Measurements from ENCODE around the gene SEMA4F.
A peak's percentile ranks its signal among the peaks of the same experiment; 100 is the strongest.

SEMA4F gene

DNA sequence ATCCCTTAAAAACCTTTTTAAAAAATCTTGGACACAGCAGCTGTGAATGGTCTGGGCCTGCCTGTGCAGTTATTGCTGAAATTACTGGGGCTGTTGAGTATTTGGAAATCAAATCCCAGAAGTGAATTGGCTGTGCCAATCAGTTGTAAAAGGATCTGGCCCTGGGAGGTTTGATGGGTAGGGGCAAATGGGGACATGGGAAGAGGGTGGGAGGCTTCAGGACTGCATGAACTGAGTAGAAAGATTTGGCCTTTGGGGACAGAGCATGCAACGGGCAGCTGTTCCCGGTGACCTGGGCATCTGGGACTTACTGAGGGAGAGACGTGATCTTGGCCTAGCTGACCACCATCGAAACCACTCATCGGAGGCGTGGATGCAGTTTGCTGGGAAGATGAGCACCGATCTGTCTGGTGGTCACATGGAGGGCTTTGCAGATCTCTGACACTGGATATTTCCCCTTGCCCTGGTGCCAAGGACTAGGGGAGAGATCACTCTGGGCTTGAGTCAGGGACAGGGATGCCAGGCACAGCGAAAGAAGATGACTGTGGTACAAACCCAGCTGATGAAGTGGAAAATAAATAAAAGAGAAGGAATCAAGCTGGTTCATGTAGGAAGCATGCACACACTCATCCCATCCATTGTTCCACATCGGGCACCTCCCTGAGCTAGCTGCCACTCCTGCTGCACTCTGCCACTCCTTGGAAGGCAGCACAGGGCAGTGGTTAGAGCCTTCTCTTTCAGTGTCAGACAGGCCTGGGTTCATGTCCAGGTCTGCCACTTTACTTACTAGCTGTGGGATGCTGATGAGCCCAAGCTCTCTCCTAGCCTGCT, 58.4 kb downstream of the SEMA4F start:
- DNase-seq (ENCODE audit: low read depth in 2 of 2), result peak in 1 of 2 donors; percentile 11
- TF ChIP-seq, protein P1, sequence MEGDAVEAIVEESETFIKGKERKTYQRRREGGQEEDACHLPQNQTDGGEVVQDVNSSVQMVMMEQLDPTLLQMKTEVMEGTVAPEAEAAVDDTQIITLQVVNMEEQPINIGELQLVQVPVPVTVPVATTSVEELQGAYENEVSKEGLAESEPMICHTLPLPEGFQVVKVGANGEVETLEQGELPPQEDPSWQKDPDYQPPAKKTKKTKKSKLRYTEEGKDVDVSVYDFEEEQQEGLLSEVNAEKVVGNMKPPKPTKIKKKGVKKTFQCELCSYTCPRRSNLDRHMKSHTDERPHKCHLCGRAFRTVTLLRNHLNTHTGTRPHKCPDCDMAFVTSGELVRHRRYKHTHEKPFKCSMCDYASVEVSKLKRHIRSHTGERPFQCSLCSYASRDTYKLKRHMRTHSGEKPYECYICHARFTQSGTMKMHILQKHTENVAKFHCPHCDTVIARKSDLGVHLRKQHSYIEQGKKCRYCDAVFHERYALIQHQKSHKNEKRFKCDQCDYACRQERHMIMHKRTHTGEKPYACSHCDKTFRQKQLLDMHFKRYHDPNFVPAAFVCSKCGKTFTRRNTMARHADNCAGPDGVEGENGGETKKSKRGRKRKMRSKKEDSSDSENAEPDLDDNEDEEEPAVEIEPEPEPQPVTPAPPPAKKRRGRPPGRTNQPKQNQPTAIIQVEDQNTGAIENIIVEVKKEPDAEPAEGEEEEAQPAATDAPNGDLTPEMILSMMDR (IDR thresholded peaks at IDR 0.05; ENCODE audit: low read depth, low read length), result no peak
- no peak overlapping the region for H3K4me3 ChIP-seq (replicated peaks in 1 of 2; ENCODE audit: low read depth in 2 of 2, low read length in 2 of 2)

GRCh38 chr2:74714691-74715080, 60.6 kb downstream of the SEMA4F start:
- DNase-seq (ENCODE audit: low read depth in 2 of 2), result no peak
- TF ChIP-seq, protein P1 (IDR thresholded peaks at IDR 0.05; ENCODE audit: low read depth, low read length), result no peak
- no peak overlapping the region for H3K4me3 ChIP-seq (replicated peaks in 1 of 2; ENCODE audit: low read depth in 2 of 2, low read length in 2 of 2)

GRCh38 chr2:74715081-74715791, 61.2 kb downstream of the SEMA4F start:
- DNase-seq (ENCODE audit: low read depth in 2 of 2), result peak; percentile 78 to 89

DNA sequence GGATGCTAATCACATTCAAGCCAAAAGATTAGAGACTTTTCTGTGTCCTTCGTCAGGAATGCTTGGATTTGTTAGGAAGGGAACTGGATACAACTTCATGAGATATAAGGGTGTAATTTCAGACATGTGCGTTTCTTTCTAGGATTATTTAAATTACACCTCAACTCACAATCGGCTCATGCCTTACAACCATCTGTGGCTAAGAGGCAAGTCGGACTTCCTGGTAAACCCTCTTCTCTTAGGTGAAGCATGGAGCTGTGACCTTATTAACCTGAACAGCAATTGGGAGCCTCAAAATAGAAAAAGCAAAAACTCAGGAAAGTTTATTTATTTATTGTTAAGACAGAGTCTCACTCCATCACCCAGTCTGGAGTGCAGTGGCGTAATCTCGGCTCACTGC, 61.8 kb downstream of the SEMA4F start:
- DNase-seq (ENCODE audit: low read depth in 2 of 2), result no peak
- TF ChIP-seq, protein P1 (IDR thresholded peaks at IDR 0.05; ENCODE audit: low read depth, low read length), result no peak

More at GRCh38 chr2:74715081-74715791, 61.2 kb downstream of the SEMA4F start:
- TF ChIP-seq, protein P1 (IDR thresholded peaks at IDR 0.05; ENCODE audit: low read depth, low read length), result peak; percentile 90
- peak overlapping the region; percentile 45 to 58 for H3K4me3 ChIP-seq (replicated peaks in 1 of 2; ENCODE audit: low read depth in 2 of 2, low read length in 2 of 2)

DNA sequence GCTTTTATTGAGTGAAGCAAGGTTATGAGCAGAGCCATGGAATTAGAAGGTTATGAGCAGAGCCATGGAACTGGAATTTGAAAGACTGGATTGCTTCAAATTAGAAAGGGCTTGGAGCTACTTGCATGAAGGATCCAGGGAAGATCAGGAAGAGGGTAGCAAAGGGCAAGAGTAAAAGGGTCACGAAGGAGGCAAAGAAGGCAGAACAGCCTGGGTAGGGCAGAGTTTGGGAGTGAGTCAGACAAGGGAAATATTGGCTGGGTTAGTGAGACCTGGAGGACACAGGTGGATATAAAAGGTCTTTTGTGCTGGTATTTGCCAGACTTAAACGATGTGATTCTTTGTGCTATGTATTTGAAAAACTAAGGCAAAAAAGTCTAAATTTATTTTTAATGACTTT, 65.0 kb downstream of the SEMA4F start:
- no peak for DNase-seq (ENCODE audit: low read depth in 2 of 2)
- H3K4me3 ChIP-seq (replicated peaks in 1 of 2; ENCODE audit: low read depth in 2 of 2, low read length in 2 of 2), result no peak overlapping the region
- TF ChIP-seq, protein P1 (IDR thresholded peaks at IDR 0.05; ENCODE audit: low read depth, low read length), result no peak

More for the DNA sequence above, 61.8 kb downstream of the SEMA4F start:
- H3K4me3 ChIP-seq (replicated peaks in 1 of 2; ENCODE audit: low read depth in 2 of 2, low read length in 2 of 2), result peak overlapping the region; percentile 45 to 58

DNA sequence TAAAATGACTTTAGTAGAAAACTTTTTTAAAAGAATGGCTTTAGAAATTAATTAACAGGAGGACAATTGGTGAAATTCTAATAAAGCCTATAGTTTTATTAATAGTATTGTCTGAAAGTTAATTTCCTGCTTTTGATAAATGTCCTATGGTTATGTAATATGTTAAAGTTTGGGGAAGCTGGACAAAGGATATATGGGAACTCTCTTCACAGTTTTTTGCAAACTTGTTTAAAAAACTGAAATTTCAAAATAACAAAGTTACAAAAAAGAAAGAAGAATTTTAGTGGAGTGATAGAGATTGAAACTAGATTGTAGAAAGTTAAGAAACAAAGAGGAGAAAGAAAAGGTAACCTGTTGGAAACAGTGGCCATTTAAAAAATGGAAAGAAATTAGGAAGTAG, 67.3 kb downstream of the SEMA4F start:
- TF ChIP-seq, protein P1 (IDR thresholded peaks at IDR 0.05; ENCODE audit: low read depth, low read length), result no peak
- H3K4me3 ChIP-seq (replicated peaks in 1 of 2; ENCODE audit: low read depth in 2 of 2, low read length in 2 of 2), result no peak overlapping the region
- no peak for DNase-seq (ENCODE audit: low read depth in 2 of 2)
